Testis (tissue), 3 donors: ENCODE results near the gene PGF. TPM values are rescaled to one million over a fixed set of nuclear protein-coding genes. Genes with fewer than 3 reads are reported as not detected.
A peak's percentile ranks its signal among the peaks of the same experiment; 100 is the strongest.

Experiments used
- DNase-seq: peaks from one replicate; pipeline ENCODE4 v3.0.0-alpha.2; 2019
- H3K27ac ChIP-seq, 2 donors: fragments of 200-600 bp; sonication (generic); one replicate each; pipeline ENCODE4 v1.5.1; 2019
- H3K27me3 ChIP-seq: fragments of 200-600 bp; sonication (generic); one replicate; pipeline ENCODE4 v1.5.1; 2019
- H3K36me3 ChIP-seq: fragments of 200-600 bp; sonication (generic); one replicate; pipeline ENCODE4 v1.5.1; 2017; ENCODE audit warnings: low read depth; ENCODE audit errors: missing control alignments
- H3K4me1 ChIP-seq: fragments of 200-600 bp; sonication (generic); one replicate; pipeline ENCODE4 v1.5.1; 2019
- H3K4me3 ChIP-seq, 2 donors: fragments of 200-600 bp; sonication (generic); one replicate each; pipeline ENCODE4 v1.5.1; 2017 to 2019
- H3K9me3 ChIP-seq: fragments of 200-600 bp; sonication (generic); one replicate; pipeline ENCODE4 v1.5.1; 2017
- POLR2A ChIP-seq: fragments of 450-650 bp; IDR thresholded peaks from one replicate; pipeline ENCODE4 v1.6.1; 2017; ENCODE audit warnings: antibody characterized with exemption, mild to moderate bottlenecking, moderate library complexity
- WGBS, 2 donors: methylation state at CpG; one replicate each; pipeline ENCODE4 v1.1.5; 2018; 5-methylcytosine and 5-hydroxymethylcytosine counted together
- intact Hi-C: fragments of 100-400 bp; cut with DNase I; formaldehyde crosslinking; loops from one replicate; pipeline ENCODE4 v1.15.1; 2023; ENCODE audit warnings: low total_unique reads
- polyA plus RNA-seq: library from polyadenylated mRNA; stranded (reverse); fragments of 350-450 nt; fragmentation: Illumina TruSeq; extraction: RNeasy Lipid Tissue Mini Kit (QIAGEN cat#74804); gene quantifications from one replicate; pipeline ENCODE4 v1.2.3, GENCODE V29; 2014; ENCODE audit warnings: low read depth, low replicate concordance; ENCODE audit not compliant: insufficient read depth
- total RNA-seq, 2 donors: library from RNA; depleted of rRNA; stranded (reverse); fragments of >200 nt; gene quantifications; one replicate each; pipeline ENCODE4 v1.2.3, GENCODE V29; 2016
- TF ChIP-seq, protein P1 (sequence below), 3 experiments: fragments of 450-650 bp in 2 of 3; fragments of 200-600 bp in 1 of 3; sonication (generic) in 1 of 3; IDR thresholded peaks; one replicate each; pipeline ENCODE4 v1.5.1; 2016 to 2019; ENCODE audit warnings: antibody characterized with exemption in 3 of 3, mild to moderate bottlenecking in 2 of 3, moderate library complexity in 1 of 3

Gene PGF
- total and polyA plus RNA-seq, 3 donors from 2014 or later = 5.4 to 11.5 (median 6.5) TPM

DNA sequence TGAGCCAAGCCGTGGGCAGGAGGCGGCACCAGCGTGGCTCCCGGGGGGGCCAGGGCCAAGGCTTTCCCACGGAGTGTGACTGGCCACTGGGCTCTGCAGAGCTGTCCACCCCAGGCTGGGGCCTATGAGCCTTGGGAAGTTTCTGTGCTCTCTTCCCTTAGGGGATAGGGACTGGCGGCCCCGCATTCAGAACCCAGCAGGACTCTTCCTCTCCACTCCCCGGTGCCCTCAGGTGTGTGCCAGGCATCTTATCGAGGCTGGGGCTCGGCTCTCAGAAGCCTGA, 29.6 kb upstream of the PGF start:
- H3K36me3 ChIP-seq = no peaks in the 10 kb centered on the region
- H3K27me3 ChIP-seq = no peaks in the 10 kb centered on the region
- DNase-seq = no peak
- no peak overlapping the region for H3K27ac ChIP-seq
- WGBS, 2 donors = 88 to 100% methylated on average over 1 to 9 of the region's 10 CpGs
- intact Hi-C loops = no loop called here
- H3K9me3 ChIP-seq = no peaks in the 10 kb centered on the region
- TF ChIP-seq POLR2A = no peak
- TF ChIP-seq, protein P1, sequence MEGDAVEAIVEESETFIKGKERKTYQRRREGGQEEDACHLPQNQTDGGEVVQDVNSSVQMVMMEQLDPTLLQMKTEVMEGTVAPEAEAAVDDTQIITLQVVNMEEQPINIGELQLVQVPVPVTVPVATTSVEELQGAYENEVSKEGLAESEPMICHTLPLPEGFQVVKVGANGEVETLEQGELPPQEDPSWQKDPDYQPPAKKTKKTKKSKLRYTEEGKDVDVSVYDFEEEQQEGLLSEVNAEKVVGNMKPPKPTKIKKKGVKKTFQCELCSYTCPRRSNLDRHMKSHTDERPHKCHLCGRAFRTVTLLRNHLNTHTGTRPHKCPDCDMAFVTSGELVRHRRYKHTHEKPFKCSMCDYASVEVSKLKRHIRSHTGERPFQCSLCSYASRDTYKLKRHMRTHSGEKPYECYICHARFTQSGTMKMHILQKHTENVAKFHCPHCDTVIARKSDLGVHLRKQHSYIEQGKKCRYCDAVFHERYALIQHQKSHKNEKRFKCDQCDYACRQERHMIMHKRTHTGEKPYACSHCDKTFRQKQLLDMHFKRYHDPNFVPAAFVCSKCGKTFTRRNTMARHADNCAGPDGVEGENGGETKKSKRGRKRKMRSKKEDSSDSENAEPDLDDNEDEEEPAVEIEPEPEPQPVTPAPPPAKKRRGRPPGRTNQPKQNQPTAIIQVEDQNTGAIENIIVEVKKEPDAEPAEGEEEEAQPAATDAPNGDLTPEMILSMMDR (IDR thresholded peaks at IDR 0.05) = no peak
- no peaks in the 10 kb centered on the region for H3K4me1 ChIP-seq
- H3K4me3 ChIP-seq = no peak overlapping the region

DNA sequence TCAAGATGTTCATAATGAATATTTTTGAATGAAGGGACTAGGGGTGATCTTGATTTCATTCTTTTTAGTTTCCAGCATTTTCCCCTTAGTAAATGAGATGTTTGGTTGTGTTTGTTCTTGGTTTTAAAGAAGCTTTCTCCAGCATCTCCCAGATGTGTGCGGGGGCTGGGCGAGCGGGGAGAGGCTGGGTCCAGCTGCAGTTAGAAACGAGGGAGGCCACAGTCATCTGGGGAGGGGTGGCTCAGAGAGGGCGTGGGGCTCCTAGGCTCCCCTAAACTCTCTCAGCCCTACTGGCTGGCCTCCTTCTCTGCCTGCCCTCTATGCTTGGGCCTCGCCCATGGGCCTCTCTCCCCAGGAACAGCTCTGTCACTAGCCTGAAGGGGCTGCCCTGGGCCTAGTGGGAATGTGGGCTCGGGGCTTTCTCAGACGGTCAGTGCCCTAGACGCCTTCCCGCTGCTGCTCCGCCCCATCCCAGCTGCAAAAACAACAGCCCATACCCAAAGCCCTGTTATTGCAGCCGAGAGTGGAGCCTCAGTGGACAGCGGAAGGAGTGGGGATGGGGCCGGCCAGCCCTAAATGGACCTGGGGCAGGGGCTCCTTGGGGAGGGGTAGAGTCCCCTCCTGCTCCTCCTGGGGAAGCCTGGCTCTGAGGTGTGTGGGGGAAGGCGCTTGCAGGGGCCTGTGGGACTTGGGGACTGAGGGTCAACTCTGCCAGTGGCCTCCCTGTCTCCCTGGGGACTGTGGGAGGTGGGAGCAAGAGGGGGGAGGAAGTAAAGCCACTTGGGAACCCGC, 29.0 kb upstream of the PGF start:
- H3K4me3 ChIP-seq = no peak overlapping the region
- intact Hi-C loops = no loop called here
- no peaks in the 10 kb centered on the region for H3K4me1 ChIP-seq
- H3K27ac ChIP-seq = no peak overlapping the region
- no peaks in the 10 kb centered on the region for H3K27me3 ChIP-seq
- TF ChIP-seq, protein P1 (IDR thresholded peaks at IDR 0.05) = no peak
- TF ChIP-seq POLR2A = no peak
- H3K36me3 ChIP-seq = no peaks in the 10 kb centered on the region
- H3K9me3 ChIP-seq = no peaks in the 10 kb centered on the region
- peak; percentile 5 for DNase-seq
- 86 to 88% methylated on average over 7 to 16 of the region's 16 CpGs for WGBS, 2 donors

DNA sequence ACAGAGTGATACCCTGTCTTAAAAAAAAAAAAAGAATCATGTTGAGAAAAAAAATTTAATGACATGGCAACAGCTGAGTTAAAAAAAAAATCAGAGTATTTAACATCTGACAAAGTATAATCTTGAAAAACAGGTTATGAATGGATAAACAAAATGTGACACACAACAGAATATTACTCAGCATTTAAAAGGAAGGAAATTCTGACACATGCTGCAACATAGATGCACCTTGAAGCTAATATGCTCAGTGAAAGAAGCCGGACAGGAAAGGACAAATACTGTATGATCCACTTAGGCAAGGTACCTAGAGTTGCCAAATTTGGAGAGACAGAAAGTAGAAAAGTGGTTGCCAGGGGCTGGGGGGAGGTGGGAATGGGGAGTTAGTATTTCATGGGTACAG, 27.9 kb upstream of the PGF start:
- Histone ChIP-seq H3K36me3 (no peaks in the 10 kb centered on the region), H3K27ac (no peak overlapping the region), H3K4me1 (no peaks in the 10 kb centered on the region), H3K9me3 (no peaks in the 10 kb centered on the region), H3K27me3 (no peaks in the 10 kb centered on the region), H3K4me3 (no peak overlapping the region)
- TF ChIP-seq POLR2A = no peak
- TF ChIP-seq, protein P1 (IDR thresholded peaks at IDR 0.05) = no peak
- no peak for DNase-seq
- intact Hi-C loops = no loop called here
- 67 to 90% methylated on average over 1 of the region's 1 CpG for WGBS, 2 donors

GRCh38 chr14:74982661-74983060, 27.3 kb upstream of the PGF start:
- H3K9me3 ChIP-seq = no peaks in the 10 kb centered on the region
- H3K27me3 ChIP-seq = no peaks in the 10 kb centered on the region
- TF ChIP-seq POLR2A = no peak
- TF ChIP-seq, protein P1 (IDR thresholded peaks at IDR 0.05) = no peak
- WGBS, 2 donors = 92 to 94% methylated on average over 4 of the region's 4 CpGs
- no peaks in the 10 kb centered on the region for H3K4me1 ChIP-seq
- H3K4me3 ChIP-seq = no peak overlapping the region
- no peak overlapping the region for H3K27ac ChIP-seq
- DNase-seq = no peak
- intact Hi-C loops = no loop called here
- no peaks in the 10 kb centered on the region for H3K36me3 ChIP-seq

DNA sequence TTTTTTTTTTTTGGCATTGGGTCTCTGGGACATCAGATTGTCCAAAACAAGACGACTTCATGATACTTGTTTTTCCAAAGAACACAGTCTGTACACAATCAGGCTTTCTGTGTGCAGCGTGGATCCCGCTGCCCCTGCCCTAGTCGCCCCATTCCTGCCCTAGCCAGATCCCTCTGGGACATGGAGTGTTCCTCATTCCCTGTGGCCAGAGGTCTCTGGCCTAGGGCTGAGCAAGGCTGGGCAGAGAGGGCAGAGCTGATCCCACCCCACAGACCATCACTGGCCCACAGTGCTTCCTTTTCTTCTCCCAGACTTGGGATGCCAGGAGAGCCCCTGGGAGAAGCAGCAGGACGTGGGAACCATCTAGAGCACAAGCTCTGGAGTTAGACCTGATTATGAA, 26.4 kb upstream of the PGF start:
- TF ChIP-seq POLR2A = no peak
- TF ChIP-seq, protein P1 (IDR thresholded peaks at IDR 0.05) = no peak
- Histone ChIP-seq H3K4me1 (no peaks in the 10 kb centered on the region), H3K36me3 (no peaks in the 10 kb centered on the region), H3K27ac (no peak overlapping the region), H3K9me3 (no peaks in the 10 kb centered on the region), H3K4me3 (no peak overlapping the region), H3K27me3 (no peaks in the 10 kb centered on the region)
- 78 to 83% methylated on average over 5 of the region's 5 CpGs for WGBS, 2 donors
- intact Hi-C loops = no loop called here
- DNase-seq = peak; percentile 7
